B cell (primary cell): ENCODE data around the gene IGSF9B. TPM values are rescaled to one million over a fixed set of nuclear protein-coding genes. Genes with fewer than 3 reads are reported as not detected.

Source experiments
- ATAC-seq: fragments of 200-7000 bp; cut with Tn5 transposase; one replicate; pipeline ENCODE4 v1.10.0; 2021; ENCODE audit warnings: low read depth, mild to moderate bottlenecking, moderate number of reproducible peaks, moderate library complexity
- CTCF ChIA-PET: fragments of 350-600 bp; sonication (Branson Sonifier 250); formaldehyde crosslinking; loops from one replicate; lab custom pipeline; 2021; ENCODE audit warnings: antibody characterized with exemption, inconsistent platforms; lab: Charles Lee
- POLR2A ChIA-PET: fragments of 350-600 bp; sonication (Branson Sonifier 250); formaldehyde crosslinking; loops from one replicate; lab custom pipeline; 2021; ENCODE audit warnings: antibody characterized with exemption; lab: Charles Lee
- DNase-seq: peaks from one replicate; pipeline ENCODE4 v3.0.0; 2013
- H2AFZ ChIP-seq: 2 replicates; pipeline ENCODE4 v1.6.1; 2012; ENCODE audit warnings: mild to moderate bottlenecking, low read depth, low read length; ENCODE audit not compliant: insufficient read depth, poor library complexity, severe bottlenecking
- H3K27ac ChIP-seq, 2 donors: 1 replicate in 1 of 2; 2 replicates in 1 of 2; pipeline ENCODE4 v1.5.1; 2012 to 2013; ENCODE audit warnings: low read length in 2 of 2, mild to moderate bottlenecking in 2 of 2, moderate library complexity in 1 of 2
- H3K27me3 ChIP-seq, 4 experiments: fragments of 200-600 bp in 1 of 4; sonication (generic) in 1 of 4; replicated peaks in 1 of 4; 1 replicate in 2 of 4; 2 replicates in 2 of 4; pipeline versions ENCODE4 v1.6.1 to v1.7.0; 2013 to 2016; ENCODE audit warnings: low read length in 3 of 4, mild to moderate bottlenecking in 2 of 4, mixed read lengths in 1 of 4, moderate library complexity in 1 of 4; ENCODE audit not compliant: insufficient read depth in 4 of 4, control insufficient read depth in 3 of 4; ENCODE audit errors: control extremely low read depth in 1 of 4
- H3K36me3 ChIP-seq, 2 experiments: replicated peaks in 1 of 2; 1 replicate in 1 of 2; 2 replicates in 1 of 2; pipeline versions ENCODE4 v1.6.1 to v1.7.1; 2013; ENCODE audit warnings: low read length in 1 of 2; ENCODE audit not compliant: insufficient read depth in 2 of 2, control insufficient read depth in 1 of 2; ENCODE audit errors: control extremely low read depth in 1 of 2, extremely low read depth in 1 of 2
- H3K4me1 ChIP-seq, 2 donors: fragments of 200-600 bp in 1 of 2; sonication (generic) in 1 of 2; 1 replicate in 1 of 2; 2 replicates in 1 of 2; pipeline versions ENCODE4 v1.5.1 to v1.6.1; 2013 to 2017; ENCODE audit warnings: low read length in 2 of 2; ENCODE audit not compliant: control insufficient read depth in 2 of 2, insufficient read depth in 2 of 2
- H3K4me2 ChIP-seq: replicated peaks from 2 replicates; pipeline ENCODE3; 2012; ENCODE audit warnings: mild to moderate bottlenecking, low read depth, low read length; ENCODE audit not compliant: poor library complexity, severe bottlenecking
- H3K4me3 ChIP-seq, 5 experiments: fragments of 200-600 bp in 1 of 5; sonication (generic) in 1 of 5; 1 replicate in 3 of 5; 2 replicates in 2 of 5; pipeline versions ENCODE4 v1.5.1 to v1.7.0; 2011 to 2016; ENCODE audit warnings: low read length in 4 of 5, mild to moderate bottlenecking in 4 of 5, low read depth in 2 of 5, control low read depth in 1 of 5, moderate library complexity in 1 of 5; ENCODE audit not compliant: insufficient read depth in 1 of 5; ENCODE audit errors: control extremely low read depth in 1 of 5, extremely low read depth in 1 of 5
- H3K79me2 ChIP-seq: fragments of 200-600 bp; sonication (generic); one replicate; pipeline ENCODE4 v1.6.0; 2016; ENCODE audit warnings: low read length; ENCODE audit not compliant: control insufficient read depth, insufficient read depth
- H3K9ac ChIP-seq: fragments of 200-600 bp; sonication (generic); 2 replicates; pipeline ENCODE4 v1.6.1; 2017; ENCODE audit warnings: mild to moderate bottlenecking, low read length, moderate library complexity
- H3K9me3 ChIP-seq, 3 donors: one replicate each; pipeline versions ENCODE4 v1.6.1 to v1.7.1; 2013; ENCODE audit warnings: low read length in 2 of 3; ENCODE audit not compliant: control insufficient read depth in 2 of 3, insufficient read depth in 1 of 3; ENCODE audit errors: control extremely low read depth in 1 of 3
- H4K20me1 ChIP-seq: 2 replicates; pipeline ENCODE4 v1.6.0; 2012; ENCODE audit warnings: mild to moderate bottlenecking, low read length; ENCODE audit not compliant: insufficient read depth, control insufficient read depth, poor library complexity, severe bottlenecking
- H3K27ac Mint-ChIP-seq: one replicate; pipeline ENCODE4 v1.8.0; 2021; ENCODE audit warnings: mixed read lengths
- H3K27me3 Mint-ChIP-seq: one replicate; pipeline ENCODE4 v1.8.0; 2021; ENCODE audit warnings: mixed read lengths
- H3K4me1 Mint-ChIP-seq: one replicate; pipeline ENCODE4 v1.8.0; 2021; ENCODE audit warnings: mixed read lengths
- H3K4me3 Mint-ChIP-seq: one replicate; pipeline ENCODE4 v1.8.0; 2021; ENCODE audit warnings: mixed read lengths
- H3K9me3 Mint-ChIP-seq: one replicate; pipeline ENCODE4 v1.8.0; 2022; ENCODE audit warnings: mixed read lengths; ENCODE audit not compliant: insufficient read depth
- EZH2 ChIP-seq: IDR thresholded peaks from 2 replicates; pipeline ENCODE4 v1.6.1; 2012; ENCODE audit warnings: borderline replicate concordance, low read depth, mild to moderate bottlenecking, moderate library complexity, low read length; ENCODE audit not compliant: insufficient read depth, poor library complexity, severe bottlenecking
- WGBS: methylation state at CpG from one replicate; pipeline ENCODE4 v1.1.5; 2013; ENCODE audit warnings: missing lambda C conversion rate; ENCODE audit not compliant: insufficient coverage; 5-methylcytosine and 5-hydroxymethylcytosine counted together
- intact Hi-C: fragments of 100-400 bp; cut with micrococcal nuclease; formaldehyde crosslinking; loops from one replicate; pipeline ENCODE4 v1.10.0; 2022
- polyA plus RNA-seq: library from polyadenylated mRNA; depleted of rRNA; stranded (reverse); fragments of >200 nt; gene quantifications from 2 replicates; pipeline ENCODE4 v1.2.3, GENCODE V29; 2012
- total RNA-seq, 2 donors: library from RNA; stranded (reverse); fragments of 120-200 nt in 1 of 2; gene quantifications; 1 replicate in 1 of 2; 2 replicates in 1 of 2; pipeline versions ENCODE4 v1.2.3 to v1.2.4, GENCODE V29; 2013 to 2022
- TF ChIP-seq, protein P1 (sequence below): fragments of 200-600 bp; IDR thresholded peaks from one replicate; pipeline ENCODE4 v1.8.0; 2022; ENCODE audit warnings: antibody characterized with exemption, mild to moderate bottlenecking

Gene IGSF9B
- total and polyA plus RNA-seq, 2 donors (not counting 1 experiment from before 2014, with no cell fraction given) = 0.15 to 0.37 TPM

DNA sequence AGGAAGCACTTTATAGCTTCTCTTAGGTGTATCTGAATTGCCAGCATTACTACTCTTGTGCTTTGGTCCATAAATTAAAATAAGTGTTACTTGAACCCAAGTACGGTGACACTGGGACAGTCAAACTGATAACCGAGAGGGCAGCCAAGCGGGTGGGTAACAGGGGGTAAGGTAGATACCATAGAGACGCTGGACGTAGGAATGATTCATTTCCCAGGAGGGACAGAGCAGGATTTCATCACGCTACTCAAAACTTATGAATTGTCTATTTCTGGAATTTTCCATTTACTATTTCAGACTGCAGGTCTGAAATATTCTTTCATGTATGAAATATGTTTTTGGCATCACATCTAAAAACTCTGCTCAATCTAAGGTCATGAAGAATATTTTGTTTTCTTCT lies 96.6 kb downstream of the IGSF9B start:
- no peaks in the 10 kb centered on the region for H3K36me3 ChIP-seq
- CTCF ChIA-PET = no interaction called here
- H2AFZ ChIP-seq = no peak overlapping the region
- no peaks in the 10 kb centered on the region for H3K79me2 ChIP-seq
- Mint-ChIP-seq H3K4me1 (no peaks in the 10 kb centered on the region), H3K27me3 (peaks cover 20% of the 10 kb centered on the region), H3K27ac (no peak overlapping the region), H3K4me3 (no peak overlapping the region), H3K9me3 (peaks cover 2% of the 10 kb centered on the region)
- H3K9me3 ChIP-seq = peaks cover 0 to 9% (median 0%) of the 10 kb centered on the region in 3 donors
- H3K27me3 ChIP-seq = no peaks in the 10 kb centered on the region
- intact Hi-C loops = no loop called here
- no peaks in the 10 kb centered on the region for H4K20me1 ChIP-seq
- TF ChIP-seq, protein P1, sequence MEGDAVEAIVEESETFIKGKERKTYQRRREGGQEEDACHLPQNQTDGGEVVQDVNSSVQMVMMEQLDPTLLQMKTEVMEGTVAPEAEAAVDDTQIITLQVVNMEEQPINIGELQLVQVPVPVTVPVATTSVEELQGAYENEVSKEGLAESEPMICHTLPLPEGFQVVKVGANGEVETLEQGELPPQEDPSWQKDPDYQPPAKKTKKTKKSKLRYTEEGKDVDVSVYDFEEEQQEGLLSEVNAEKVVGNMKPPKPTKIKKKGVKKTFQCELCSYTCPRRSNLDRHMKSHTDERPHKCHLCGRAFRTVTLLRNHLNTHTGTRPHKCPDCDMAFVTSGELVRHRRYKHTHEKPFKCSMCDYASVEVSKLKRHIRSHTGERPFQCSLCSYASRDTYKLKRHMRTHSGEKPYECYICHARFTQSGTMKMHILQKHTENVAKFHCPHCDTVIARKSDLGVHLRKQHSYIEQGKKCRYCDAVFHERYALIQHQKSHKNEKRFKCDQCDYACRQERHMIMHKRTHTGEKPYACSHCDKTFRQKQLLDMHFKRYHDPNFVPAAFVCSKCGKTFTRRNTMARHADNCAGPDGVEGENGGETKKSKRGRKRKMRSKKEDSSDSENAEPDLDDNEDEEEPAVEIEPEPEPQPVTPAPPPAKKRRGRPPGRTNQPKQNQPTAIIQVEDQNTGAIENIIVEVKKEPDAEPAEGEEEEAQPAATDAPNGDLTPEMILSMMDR = no peak
- no peak for TF ChIP-seq EZH2
- WGBS = 90% methylated on average over 2 of the region's 6 CpGs
- POLR2A ChIA-PET = no interaction called here
- no peak overlapping the region for H3K9ac ChIP-seq
- ATAC-seq = no peak
- DNase-seq = no peak
- H3K4me1 ChIP-seq = no peaks in the 10 kb centered on the region
- H3K27ac ChIP-seq = no peak overlapping the region
- no peak overlapping the region for H3K4me2 ChIP-seq
- no peak overlapping the region for H3K4me3 ChIP-seq

Other genes starting within 250 kb of the IGSF9B start
- not detected in 2 replicates for gene SPATA19, start 111.5 kb downstream of the IGSF9B start, total RNA-seq
- not detected in 2 replicates for gene SPATA19, start 111.5 kb downstream of the IGSF9B start, polyA plus RNA-seq
- gene JAM3, start 112.1 kb upstream of the IGSF9B start, total RNA-seq = 28.0 and 29.6 TPM in 2 replicates
- 13.5 and 23.2 TPM in 2 replicates for gene JAM3, start 112.1 kb upstream of the IGSF9B start, polyA plus RNA-seq